RWPE2 (cell line): ENCODE measurements around the gene NKAIN2.

Experiments used
- ATAC-seq: fragments of 200-7000 bp; cut with Tn5 transposase; 3 replicates; pipeline ENCODE4 v1.9.1; 2021; ENCODE audit warnings: low read depth
- DNase-seq: peaks from one replicate; pipeline ENCODE4 v3.0.0-alpha.2; 2020; ENCODE audit warnings: low spot score
- H3K27ac ChIP-seq: fragments of 450-650 bp; 2 replicates; pipeline ENCODE4 v1.5.1; 2017; ENCODE audit warnings: mild to moderate bottlenecking; ENCODE audit not compliant: poor library complexity, severe bottlenecking
- H3K27me3 ChIP-seq: fragments of 250-450 bp; sonication (Bioruptor Pico); 2 replicates; pipeline ENCODE4 v1.5.1; 2021; ENCODE audit warnings: mild to moderate bottlenecking, moderate library complexity; ENCODE audit not compliant: insufficient read depth, poor library complexity, severe bottlenecking
- H3K36me3 ChIP-seq: fragments of 250-450 bp; sonication (Bioruptor Pico); 2 replicates; pipeline ENCODE4 v1.5.1; 2020; ENCODE audit warnings: low read depth, mild to moderate bottlenecking, moderate library complexity
- H3K4me1 ChIP-seq: fragments of 250-450 bp; sonication (Bioruptor Pico); 2 replicates; pipeline ENCODE4 v1.5.1; 2021; ENCODE audit warnings: mild to moderate bottlenecking, moderate library complexity; ENCODE audit not compliant: insufficient read depth, poor library complexity, severe bottlenecking
- H3K4me3 ChIP-seq: fragments of 250-450 bp; sonication (Bioruptor Pico); 2 replicates; pipeline ENCODE4 v1.5.1; 2021; ENCODE audit warnings: mild to moderate bottlenecking, moderate library complexity; ENCODE audit not compliant: severe bottlenecking
- H3K9me3 ChIP-seq: fragments of 250-450 bp; sonication (Bioruptor Pico); 2 replicates; pipeline ENCODE4 v1.5.1; 2021; ENCODE audit warnings: mild to moderate bottlenecking, moderate library complexity; ENCODE audit not compliant: severe bottlenecking
- TF ChIP-seq, protein P1 (sequence below): fragments of 450-650 bp; IDR thresholded peaks from one replicate; pipeline ENCODE4 v1.5.1; 2017; ENCODE audit warnings: mild to moderate bottlenecking, moderate library complexity; ENCODE audit not compliant: poor library complexity, severe bottlenecking

The NKAIN2 gene

DNA sequence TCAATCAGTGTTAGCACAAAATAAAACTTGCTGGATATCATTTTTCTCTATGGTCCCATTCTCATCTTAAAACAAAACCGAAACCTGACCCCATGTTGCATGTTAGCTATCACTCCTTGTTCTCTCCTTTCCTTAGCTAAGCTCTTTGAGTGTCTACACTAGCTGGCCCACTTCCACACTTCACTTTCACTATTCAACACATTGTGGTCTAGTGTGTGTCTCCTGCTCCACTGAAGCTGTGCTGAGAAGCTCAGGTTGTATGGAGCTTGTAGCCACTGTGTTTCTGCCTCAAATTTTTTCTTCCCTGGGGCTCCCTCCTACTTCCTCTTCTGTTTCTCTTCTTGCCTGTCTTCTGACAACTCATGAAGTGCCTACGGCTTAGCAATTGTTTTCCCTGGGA lies 223.0 kb downstream of the NKAIN2 start:
- no peaks in the 10 kb centered on the region for H3K36me3 ChIP-seq
- no peaks in the 10 kb centered on the region for H3K4me1 ChIP-seq
- ATAC-seq, result no peak
- TF ChIP-seq, protein P1, sequence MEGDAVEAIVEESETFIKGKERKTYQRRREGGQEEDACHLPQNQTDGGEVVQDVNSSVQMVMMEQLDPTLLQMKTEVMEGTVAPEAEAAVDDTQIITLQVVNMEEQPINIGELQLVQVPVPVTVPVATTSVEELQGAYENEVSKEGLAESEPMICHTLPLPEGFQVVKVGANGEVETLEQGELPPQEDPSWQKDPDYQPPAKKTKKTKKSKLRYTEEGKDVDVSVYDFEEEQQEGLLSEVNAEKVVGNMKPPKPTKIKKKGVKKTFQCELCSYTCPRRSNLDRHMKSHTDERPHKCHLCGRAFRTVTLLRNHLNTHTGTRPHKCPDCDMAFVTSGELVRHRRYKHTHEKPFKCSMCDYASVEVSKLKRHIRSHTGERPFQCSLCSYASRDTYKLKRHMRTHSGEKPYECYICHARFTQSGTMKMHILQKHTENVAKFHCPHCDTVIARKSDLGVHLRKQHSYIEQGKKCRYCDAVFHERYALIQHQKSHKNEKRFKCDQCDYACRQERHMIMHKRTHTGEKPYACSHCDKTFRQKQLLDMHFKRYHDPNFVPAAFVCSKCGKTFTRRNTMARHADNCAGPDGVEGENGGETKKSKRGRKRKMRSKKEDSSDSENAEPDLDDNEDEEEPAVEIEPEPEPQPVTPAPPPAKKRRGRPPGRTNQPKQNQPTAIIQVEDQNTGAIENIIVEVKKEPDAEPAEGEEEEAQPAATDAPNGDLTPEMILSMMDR, result no peak
- no peak overlapping the region for H3K4me3 ChIP-seq
- no peaks in the 10 kb centered on the region for H3K9me3 ChIP-seq
- no peak overlapping the region for H3K27ac ChIP-seq
- no peak for DNase-seq
- H3K27me3 ChIP-seq, result no peaks in the 10 kb centered on the region

DNA sequence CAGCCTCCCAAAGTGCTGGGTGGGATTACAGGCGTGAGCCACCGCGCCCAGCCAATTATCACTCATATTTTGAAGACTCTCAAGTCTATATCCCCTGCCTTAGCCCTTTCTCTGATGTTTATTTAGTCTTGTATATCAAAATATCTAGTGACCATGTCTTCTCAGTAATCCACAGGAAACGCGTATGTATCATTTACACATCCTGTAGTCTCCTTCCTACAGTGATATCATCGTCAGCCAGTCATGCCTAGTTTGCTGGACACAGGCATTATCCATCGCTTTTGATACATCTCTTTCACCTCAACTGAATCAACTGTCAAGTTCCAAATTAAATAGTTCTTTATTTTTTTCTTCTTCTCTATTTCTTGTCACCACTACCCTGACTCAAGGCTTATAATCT lies 223.7 kb downstream of the NKAIN2 start:
- no peaks in the 10 kb centered on the region for H3K4me1 ChIP-seq
- H3K27ac ChIP-seq, result no peak overlapping the region
- H3K27me3 ChIP-seq, result no peaks in the 10 kb centered on the region
- DNase-seq, result no peak
- no peak overlapping the region for H3K4me3 ChIP-seq
- no peaks in the 10 kb centered on the region for H3K9me3 ChIP-seq
- ATAC-seq, result no peak
- no peaks in the 10 kb centered on the region for H3K36me3 ChIP-seq
- TF ChIP-seq, protein P1, result no peak

DNA sequence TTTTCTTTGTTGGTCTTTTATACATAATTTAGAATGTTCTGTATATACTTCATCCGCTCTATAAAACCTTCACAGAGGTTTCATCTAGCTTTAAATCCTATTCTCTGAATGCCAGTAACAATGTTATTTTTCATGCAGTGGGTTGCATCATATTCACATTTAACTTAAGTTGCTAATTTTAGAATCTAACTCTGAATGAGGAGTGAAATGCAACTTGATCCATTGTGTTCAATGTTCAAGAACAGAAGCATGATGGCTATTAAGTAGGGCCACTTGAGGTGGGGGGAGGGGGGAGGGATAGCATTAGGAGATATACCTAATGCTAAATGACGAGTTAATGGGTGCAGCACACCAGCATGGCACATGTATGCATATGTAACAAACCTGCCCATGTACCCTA lies 224.5 kb downstream of the NKAIN2 start:
- no peaks in the 10 kb centered on the region for H3K4me1 ChIP-seq
- H3K4me3 ChIP-seq, result no peak overlapping the region
- TF ChIP-seq, protein P1, result no peak
- H3K36me3 ChIP-seq, result no peaks in the 10 kb centered on the region
- ATAC-seq (no peak), DNase-seq (no peak)
- H3K27ac ChIP-seq, result no peak overlapping the region
- no peaks in the 10 kb centered on the region for H3K9me3 ChIP-seq
- H3K27me3 ChIP-seq, result no peaks in the 10 kb centered on the region

DNA sequence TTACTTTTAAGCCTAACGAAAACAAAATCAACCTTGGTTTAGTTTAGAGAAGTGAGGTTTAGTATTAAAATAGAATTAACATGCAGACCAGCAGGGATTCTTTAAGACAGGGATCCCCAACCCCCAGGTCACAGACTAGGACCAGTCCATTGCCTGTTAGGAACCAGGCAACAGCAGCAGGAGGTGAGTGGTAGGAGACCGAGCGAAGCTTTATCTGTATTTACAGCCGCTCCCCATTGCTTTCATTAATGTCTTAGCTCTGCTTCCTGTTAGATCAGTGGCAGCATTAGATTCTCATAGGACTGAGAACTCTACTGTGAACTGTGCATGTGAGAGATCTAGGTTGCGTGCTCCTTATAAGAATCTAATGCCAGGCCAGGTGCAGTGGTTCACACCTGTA lies 225.9 kb downstream of the NKAIN2 start:
- Histone ChIP-seq H3K27me3 (peaks cover under 1% of the 10 kb centered on the region), H3K36me3 (no peaks in the 10 kb centered on the region), H3K9me3 (no peaks in the 10 kb centered on the region), H3K27ac (no peak overlapping the region), H3K4me3 (no peak overlapping the region), H3K4me1 (no peaks in the 10 kb centered on the region)
- ATAC-seq (no peak), DNase-seq (no peak)
- TF ChIP-seq, protein P1, result no peak

DNA sequence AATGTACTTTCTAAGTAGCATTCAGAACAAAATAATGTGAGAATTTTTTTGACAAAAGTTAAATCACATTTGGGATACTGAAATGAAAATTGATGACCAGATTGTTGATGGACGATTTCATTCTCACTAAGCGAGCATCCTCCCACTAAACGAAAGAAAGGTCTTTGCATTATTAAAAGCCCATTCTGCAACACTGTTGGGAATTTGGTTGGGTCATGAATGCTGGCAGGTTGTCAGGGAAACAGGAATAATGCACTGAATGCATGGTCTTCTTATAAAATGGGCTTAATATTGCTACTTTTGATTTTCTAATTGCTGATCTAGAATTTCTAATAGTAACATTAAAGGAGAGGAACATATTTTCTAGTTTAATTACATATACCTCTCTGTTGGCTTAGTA lies 229.8 kb downstream of the NKAIN2 start:
- Histone ChIP-seq H3K36me3 (no peaks in the 10 kb centered on the region), H3K27ac (no peak overlapping the region), H3K27me3 (peaks cover 3% of the 10 kb centered on the region), H3K4me3 (no peak overlapping the region), H3K4me1 (no peaks in the 10 kb centered on the region), H3K9me3 (no peaks in the 10 kb centered on the region)
- TF ChIP-seq, protein P1, result no peak
- DNase-seq, result no peak
- ATAC-seq, result no peak
